Sigmoid colon (tissue), 4 donors: ENCODE data around the gene SYNPO2.

Experiments used
- CTCF ChIP-seq, 4 experiments: fragments of 450-650 bp in 3 of 4; fragments of 200-600 bp in 1 of 4; IDR thresholded peaks; one replicate each; pipeline ENCODE4 v1.5.1; 2016 to 2019; ENCODE audit warnings: antibody characterized with exemption in 4 of 4, mild to moderate bottlenecking in 3 of 4, moderate library complexity in 2 of 4
- EP300 ChIP-seq, 4 donors: sonication (generic); formaldehyde crosslinking; IDR thresholded peaks; one replicate each; pipeline ENCODE4 v1.6.1; 2017; ENCODE audit warnings: antibody characterized with exemption in 4 of 4
- POLR2A ChIP-seq, 2 donors: fragments of 450-650 bp; IDR thresholded peaks; one replicate each; pipeline ENCODE4 v1.6.1; 2016; ENCODE audit warnings: antibody characterized with exemption in 2 of 2, mild to moderate bottlenecking in 2 of 2, moderate library complexity in 2 of 2
- POLR2AphosphoS5 ChIP-seq, 4 donors: sonication (generic); formaldehyde crosslinking; IDR thresholded peaks; one replicate each; pipeline ENCODE4 v1.6.1; 2017; ENCODE audit warnings: antibody characterized with exemption in 4 of 4

- TF ChIP-seq POLR2A (IDR thresholded peaks at IDR 0.05) (no peak), CTCF (IDR thresholded peaks at IDR 0.05) (no peak), POLR2AphosphoS5 (IDR thresholded peaks at IDR 0.05) (no peak), EP300 (IDR thresholded peaks at IDR 0.05) (no peak)
Observed at GRCh38 chr4:118935819-118936218, 47.2 kb downstream of the SYNPO2 start.
